NK-92 treated with Interleukin-12 subunit alpha and Interleukin-12 subunit beta, amount 100 ng/mL, for 24 hours (cell line): Measurements from ENCODE around the gene TEX30.
A peak's percentile ranks its signal among the peaks of the same experiment; 100 is the strongest.
"Not testable (repeated sequence)": the region's sequence is repeated elsewhere in the genome, so short reads cannot be mapped to it uniquely, and the experiment has no call there.

Source experiments
- DNase-seq: peaks from one replicate; lab custom pipeline; 2025; lab: John Stamatoyannopoulos, UW

TEX30 gene

DNA sequence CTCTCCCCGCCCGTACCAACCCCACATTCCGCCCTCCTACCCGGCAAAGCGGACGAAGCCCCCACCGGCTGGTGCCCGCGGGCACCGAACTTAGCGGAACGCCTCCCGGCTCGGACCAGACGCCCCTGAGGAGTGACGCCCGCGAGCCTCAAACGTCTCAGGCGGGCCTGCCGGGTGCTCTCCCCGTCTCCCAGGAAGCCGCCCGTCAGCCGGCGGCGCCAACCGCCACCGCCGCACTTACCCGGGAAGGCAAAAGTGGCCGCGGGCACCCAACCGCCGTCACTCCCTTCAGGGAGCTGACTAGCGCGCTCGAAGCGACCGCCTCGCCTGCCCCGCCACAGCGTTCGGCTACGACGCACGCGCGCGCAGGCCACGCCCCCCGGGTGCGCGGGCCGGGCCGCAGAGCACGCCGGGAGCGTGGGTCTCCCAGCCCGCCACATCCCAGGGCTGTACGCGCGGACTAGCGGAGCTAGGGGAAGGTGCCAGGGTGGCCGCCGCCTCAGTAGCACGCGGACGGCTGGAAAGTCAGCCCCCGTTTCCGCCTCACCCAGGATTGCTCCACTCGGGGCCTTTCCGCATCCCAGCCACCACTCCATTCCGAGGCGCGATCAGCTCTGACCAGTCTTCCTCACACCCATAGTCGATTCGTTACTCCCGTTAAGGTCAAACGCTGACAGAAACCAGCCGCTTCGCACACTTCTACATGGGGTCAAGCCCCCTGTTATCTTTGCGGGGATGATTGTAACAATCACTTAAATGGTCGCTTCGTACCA, at the start of gene TEX30:
Gene TEX30, minus strand, starts transcription at position 346 of the 773 bp plus-strand sequence. CDS start 3,760 bp downstream, outside the sequence.
- DNase-seq: peak; percentile 73

- DNase-seq: no peak
These were observed 44.3 kb upstream of the TEX30 start for GRCh38 chr13:102817907-102818306.

DNA sequence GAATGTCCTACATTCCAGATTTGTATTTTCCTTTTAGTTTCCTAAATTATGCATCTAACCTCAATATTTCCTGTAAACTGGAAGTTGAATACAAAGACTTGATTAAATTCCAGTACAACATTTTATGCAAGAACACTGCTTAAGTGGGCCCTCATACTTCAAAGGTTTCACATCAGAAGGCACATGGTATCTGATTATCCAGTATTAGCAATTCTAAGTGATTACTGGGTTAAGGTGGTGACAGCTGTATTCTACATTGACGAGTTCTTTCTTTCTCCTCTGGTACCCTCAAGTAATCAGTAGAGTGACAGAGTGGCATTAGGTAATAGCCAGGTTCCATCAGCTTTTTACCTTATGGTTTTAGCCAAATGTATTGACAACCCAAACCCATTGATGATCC, 43.7 kb upstream of the TEX30 start:
- DNase-seq: no peak

- no peak for DNase-seq
These were observed 43.1 kb upstream of the TEX30 start for GRCh38 chr13:102816708-102817107.

GRCh38 chr13:102815788-102816187, 42.2 kb upstream of the TEX30 start:
- no peak for DNase-seq

- no peak for DNase-seq
These were observed 41.2 kb upstream of the TEX30 start for GRCh38 chr13:102814793-102815192.

- DNase-seq: no peak
These were observed 40.5 kb upstream of the TEX30 start for GRCh38 chr13:102814025-102814607.

- DNase-seq: no peak
These were observed 39.2 kb upstream of the TEX30 start for GRCh38 chr13:102812611-102813287.

DNA sequence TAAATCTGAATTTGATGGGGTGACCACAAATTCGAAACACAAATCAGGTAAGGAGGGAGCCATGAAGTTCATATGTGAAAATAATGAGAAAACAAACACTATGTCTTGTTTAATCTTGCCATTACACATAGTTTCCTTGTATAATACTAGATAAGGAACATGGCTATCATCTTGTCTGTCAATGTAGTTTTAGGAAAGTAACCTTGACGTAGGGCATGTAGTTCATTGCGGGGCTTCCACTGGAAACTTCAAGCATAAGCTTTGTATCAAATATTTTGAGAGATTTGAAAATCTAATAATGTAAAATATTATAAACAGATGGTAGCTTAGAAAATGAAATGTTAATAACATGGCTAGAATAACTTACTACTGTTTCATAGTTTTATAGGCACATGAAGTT, 34.1 kb upstream of the TEX30 start:
- DNase-seq: no peak

DNA sequence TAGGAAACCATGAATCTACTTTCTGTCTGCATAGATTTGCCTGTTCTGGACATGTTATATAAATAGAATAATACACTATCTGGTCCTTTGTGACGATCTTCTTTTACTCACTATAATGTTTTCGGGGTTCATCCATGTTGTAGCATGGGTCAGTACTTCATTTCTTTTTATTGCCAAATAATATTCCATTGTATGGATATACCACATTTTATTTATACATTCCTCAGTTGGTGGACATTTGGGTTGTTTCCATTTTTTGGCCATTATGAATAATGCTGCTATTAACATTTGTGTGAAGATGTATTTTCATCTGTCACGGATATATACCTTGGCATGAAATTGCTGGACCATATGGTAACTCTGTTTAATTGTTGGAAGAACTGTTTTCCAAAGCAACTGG, 32.1 kb upstream of the TEX30 start:
- DNase-seq: no peak

DNA sequence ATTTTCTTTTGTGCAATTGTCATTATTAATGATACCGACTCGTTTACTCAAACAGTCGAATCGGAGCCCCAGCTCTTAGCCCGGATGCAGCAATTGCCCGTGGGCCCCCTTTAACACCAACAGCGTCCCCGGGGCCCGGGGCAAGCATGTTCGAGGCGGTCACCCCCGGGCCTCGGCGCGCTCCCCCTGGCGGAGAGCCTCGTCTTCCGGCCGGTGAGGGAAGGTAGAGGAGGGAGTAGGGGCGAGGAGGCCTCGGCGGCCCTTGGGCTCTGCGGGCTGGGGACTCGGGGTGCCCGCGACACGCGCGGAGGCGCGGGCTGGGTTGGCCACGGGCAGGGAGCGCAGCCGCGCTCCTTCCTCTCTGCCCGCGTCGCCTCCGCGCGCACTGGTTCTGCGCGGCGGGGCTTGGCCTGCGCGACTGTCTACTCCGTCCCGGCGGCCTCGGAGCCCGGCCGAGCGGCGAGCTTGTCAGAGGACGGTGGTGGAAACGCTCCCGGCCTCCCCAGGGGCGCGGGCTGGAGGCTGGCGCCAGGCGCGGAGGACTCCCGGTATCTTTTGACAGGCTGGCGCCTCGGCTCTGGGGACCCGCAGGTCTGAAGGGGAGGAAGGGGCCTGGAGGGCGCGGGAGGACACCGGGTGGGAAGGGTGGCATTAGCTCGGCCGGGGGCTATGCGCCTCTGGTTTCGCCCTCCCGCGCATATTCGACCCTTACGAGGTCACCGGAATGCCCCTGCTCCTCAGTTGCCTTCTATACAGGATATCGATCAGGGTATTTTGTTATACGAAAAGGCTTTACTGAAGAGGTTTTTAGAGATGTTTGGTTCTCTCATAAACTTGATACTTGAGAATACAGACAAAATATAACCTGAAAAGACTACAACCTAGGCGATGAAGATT, 26.8 kb upstream of the TEX30 start:
- no peak for DNase-seq

DNA sequence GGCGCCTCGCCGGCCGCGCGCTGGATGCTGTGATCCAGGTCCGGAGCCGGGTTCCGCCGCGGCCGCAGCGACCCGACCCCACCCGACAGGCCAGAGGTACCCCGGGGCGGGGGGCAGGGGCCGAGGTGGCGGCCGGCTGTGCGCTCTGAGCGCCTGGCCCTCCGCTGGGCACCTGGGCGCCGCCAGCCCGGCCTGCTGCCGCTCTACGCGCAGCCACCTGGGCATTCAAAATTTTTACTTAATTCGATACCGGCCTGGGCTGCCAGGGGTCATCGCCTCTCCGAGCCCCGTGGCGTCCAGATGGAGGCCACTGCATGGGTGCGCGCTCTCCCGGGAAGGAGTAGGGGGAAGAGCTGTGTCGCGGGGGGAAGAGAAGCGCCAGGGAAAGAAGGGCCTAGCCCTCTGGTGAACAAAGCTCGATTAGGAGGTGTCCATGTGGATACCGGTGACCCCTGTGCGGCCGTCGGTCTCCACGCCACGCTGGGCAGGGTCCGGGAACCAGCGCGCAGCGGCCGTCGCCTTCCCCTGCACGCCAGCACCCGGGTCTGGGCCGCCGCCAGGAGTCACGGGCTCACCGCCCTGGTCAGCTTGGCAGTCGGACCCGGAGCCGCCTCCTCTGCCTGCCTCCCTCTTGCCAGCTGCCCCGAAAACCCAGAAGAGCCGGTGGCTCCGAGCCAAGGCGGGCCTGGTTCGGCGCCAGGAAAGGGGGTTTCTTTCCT, 26.0 kb upstream of the TEX30 start:
- DNase-seq: no peak

DNA sequence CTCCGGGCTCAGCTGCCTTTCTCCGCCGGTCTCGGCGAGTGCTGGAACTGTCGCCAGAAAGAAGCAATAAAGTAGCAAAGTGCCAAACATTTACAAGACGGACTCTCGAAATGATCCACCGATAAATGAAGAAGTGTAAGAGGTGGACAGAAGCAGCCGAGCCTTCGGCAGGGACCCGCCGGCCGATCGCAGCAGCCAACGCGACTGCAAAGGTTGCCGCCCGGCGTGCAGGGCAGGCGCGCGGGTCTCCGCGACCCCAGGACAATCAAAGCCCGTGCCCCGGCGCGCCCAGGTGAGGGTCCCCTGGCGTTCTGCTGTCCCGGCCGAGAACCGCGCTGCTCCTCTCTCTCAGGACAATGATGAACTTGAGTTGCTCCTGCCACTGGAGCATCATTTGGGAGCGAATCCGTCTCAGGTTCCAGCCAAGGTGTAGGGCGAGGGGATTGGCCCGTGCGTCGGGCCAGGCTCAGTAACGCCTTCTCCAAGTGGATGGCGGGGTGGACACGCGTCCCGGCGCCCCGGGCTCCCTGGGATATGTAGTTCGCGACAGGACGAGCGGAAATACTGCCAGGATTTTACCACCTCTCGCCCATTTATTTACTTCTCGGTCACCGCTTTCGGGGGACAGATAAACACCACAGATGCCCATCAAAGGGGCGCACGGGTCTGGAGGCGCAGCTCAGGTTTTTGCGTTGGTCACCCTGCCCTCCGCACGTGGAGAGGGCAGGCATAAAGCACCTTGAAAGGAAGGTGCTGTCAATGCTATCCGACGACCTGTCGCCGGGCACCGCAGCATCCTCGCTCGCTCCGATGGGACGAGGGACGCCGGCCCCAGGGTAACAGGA, 25.2 kb upstream of the TEX30 start, which contains the start of the genes BIVM and POGLUT2:
Gene BIVM, plus strand, starts transcription at position 539 of the 845 bp plus-strand sequence. CDS start 8,149 bp downstream, outside the sequence.
Gene POGLUT2, minus strand, starts transcription at position 396 of the 845 bp plus-strand sequence. Its CDS starts 306 bp downstream, at position 90.
- DNase-seq: peak; percentile 20

- no peak for DNase-seq
These were observed 20.2 kb upstream of the TEX30 start for GRCh38 chr13:102793611-102794355.

DNA sequence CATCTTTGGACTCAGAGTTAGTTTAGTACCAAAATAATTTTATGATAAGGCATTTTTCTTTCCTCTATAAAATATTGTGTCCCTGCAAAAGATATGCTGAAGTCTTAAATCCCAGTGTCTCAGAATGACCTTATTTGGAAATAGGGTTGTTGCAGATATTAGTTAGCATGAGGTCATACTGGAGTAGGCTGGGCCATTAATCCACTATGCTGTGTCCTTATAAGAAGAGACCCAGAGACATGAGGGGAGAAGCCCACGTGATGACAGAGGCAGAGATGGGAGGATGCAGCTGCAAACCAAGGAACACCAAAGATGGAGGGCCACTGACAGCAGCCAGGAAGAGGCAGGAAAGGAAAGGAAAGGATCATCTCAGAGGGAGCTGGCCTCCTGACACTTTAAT, 18.8 kb upstream of the TEX30 start:
- no peak for DNase-seq

DNA sequence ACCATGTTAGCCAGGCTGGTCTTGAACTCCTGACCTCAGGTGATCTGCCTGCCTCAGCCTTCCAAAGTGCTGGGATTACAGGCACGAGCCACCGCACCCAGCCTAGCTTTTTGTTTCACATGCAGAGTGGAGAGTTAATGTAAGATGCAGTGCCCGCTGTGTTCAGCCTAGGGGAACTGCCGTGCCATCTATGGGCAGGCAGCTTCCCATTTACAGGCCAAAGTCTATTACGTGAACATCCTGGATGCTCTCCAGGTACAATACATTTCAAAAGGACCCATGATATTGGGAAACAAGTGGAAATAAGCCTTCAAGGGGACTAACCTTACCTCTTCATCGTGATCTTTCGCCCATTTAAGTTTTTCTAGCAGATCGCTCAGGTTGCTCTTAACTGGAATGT, 15.1 kb upstream of the TEX30 start:
- DNase-seq: no peak

GRCh38 chr13:102784483-102784882, 10.9 kb upstream of the TEX30 start:
- no peak for DNase-seq

GRCh38 chr13:102781591-102781990, 8.0 kb upstream of the TEX30 start:
- no peak for DNase-seq

GRCh38 chr13:102780656-102781055, 7.1 kb upstream of the TEX30 start:
- not testable (repeated sequence) for DNase-seq
